ENCODE results near the gene OTP.
"Not testable (repeated sequence)": the region's sequence is repeated elsewhere in the genome, so short reads cannot be mapped to it uniquely, and the experiment has no call there.

The OTP gene

GRCh38 chr5:77638763-77639671, 504 bp upstream of the OTP start:
- FAIRE-seq, result no peak

- no peak for FAIRE-seq
These were observed 1.1 kb downstream of the OTP start for GRCh38 chr5:77637170-77637997.

DNA sequence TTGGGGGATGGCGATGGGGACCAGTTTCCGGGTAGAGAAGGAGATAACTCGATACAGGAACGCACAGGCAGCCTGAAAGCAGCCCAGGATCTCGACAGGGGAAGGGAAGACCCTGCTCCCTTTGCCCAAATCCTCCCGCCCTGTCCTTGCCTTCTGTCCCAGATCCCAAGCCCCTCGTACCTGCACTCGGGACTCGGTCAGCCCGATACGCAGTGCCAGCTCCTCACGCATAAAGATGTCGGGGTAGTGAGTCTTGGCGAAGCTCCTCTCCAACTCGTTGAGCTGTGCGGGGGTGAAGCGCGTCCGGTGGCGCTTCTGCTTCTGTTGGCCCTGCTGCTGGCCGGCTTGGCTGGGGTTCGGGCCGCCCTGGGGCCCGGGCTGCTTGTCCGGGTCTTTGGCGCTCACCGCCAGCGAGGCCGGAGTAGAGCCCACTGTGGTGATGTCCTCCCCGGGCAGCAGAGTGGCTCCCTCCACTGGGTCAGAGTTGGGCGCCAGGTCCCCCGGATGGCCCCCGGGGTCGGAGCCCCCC, 1.8 kb downstream of the OTP start:
- FAIRE-seq, result no peak

DNA sequence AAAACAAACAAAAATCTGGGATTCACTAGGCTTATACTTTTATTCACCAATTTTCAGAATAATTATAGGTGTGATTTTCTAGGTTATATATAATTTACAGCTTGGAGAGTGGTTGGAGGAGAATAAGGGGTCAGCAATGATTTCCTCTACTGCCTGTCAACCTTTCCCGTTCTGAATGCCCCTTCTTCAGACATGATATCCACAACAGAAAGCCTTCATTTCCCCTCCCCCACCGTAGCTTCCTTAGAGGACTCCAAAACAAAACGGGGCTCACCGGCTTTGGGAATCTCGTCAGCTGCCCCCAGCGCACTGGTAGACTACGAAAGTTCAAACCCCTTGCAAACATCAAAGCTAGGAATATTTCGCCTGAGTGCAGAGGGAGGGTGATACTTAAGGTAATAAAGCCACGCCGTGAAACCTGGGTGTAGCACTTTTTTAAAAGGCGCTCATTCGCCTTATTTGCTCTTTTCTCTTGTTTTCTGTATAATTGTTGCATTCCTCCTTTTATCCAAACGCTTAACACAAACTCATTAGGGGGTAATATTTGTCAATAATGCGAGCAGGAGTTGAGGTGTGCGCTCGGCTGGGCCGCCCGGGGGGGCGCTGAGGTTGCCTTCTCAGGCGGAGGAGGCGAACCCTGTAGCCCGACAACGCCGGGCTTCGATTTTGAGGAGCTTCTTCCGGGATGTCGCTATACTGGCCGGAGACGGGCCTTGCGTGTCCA, 2.4 kb downstream of the OTP start:
- FAIRE-seq, result no peak

GRCh38 chr5:77635067-77635916, 3.2 kb downstream of the OTP start:
- no peak for FAIRE-seq

DNA sequence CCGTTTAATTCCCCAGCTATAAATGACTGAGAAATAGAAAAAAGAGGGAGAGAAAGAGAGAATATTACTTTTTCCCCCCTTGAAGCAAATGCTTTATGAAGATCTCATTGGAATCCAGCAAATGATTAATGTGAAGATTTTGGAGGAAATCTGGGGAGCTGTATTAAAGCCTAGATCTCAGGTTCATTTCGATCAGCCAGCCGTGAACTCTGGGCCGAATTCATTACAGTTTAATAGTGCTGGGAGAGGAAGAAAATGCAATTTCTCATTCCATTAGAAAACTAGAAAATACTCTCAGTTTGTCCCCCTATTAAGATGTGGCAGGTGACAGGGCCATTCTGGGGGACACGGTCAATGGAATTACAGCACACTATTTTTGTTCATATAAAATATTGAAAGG, 4.8 kb downstream of the OTP start:
- no peak for FAIRE-seq

GRCh38 chr5:77633207-77633675, 5.3 kb downstream of the OTP start:
- FAIRE-seq, result no peak

DNA sequence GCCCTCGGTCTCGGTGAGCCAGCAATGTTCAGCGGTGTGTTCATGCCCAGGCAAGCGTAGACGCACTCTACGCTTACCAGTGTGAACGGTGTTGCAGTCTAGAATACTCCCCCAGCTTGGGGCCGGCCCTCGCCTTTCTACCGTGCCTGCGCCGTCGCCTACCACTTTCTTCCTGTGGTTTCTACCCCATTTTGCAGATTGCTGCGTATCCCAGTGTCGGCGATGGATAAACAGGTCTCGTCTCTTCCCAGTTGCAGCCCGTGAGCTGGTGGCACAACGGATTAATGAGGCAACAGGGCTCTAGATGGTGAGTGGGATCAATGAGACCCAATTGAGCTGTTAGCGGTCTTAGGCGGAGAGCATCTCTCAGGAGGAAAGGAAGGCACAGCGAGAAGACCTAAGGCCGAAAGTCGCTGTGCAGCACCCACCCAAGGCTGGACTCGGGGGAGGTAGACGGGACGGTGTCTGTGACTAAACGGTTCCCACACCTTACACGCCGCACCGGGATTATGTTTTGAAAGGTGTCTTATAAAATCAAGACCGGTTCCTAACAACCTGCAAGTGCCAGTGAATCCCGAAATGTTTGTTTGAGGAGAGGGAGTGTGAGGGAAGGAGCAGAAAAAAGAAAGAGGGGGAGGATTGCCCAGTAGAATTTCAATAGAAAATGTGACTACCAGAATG, 5.8 kb downstream of the OTP start:
- no peak for FAIRE-seq

- no peak for FAIRE-seq
These were observed 8.3 kb downstream of the OTP start for GRCh38 chr5:77630114-77630680.

GRCh38 chr5:77629509-77630113, 8.9 kb downstream of the OTP start:
- no peak for FAIRE-seq

- no peak for FAIRE-seq
These were observed 9.5 kb downstream of the OTP start for GRCh38 chr5:77628840-77629508.

- FAIRE-seq, result no peak
These were observed 10.4 kb downstream of the OTP start for GRCh38 chr5:77627869-77628674.

- FAIRE-seq, result no peak
These were observed 15.2 kb downstream of the OTP start for GRCh38 chr5:77623203-77623740.

DNA sequence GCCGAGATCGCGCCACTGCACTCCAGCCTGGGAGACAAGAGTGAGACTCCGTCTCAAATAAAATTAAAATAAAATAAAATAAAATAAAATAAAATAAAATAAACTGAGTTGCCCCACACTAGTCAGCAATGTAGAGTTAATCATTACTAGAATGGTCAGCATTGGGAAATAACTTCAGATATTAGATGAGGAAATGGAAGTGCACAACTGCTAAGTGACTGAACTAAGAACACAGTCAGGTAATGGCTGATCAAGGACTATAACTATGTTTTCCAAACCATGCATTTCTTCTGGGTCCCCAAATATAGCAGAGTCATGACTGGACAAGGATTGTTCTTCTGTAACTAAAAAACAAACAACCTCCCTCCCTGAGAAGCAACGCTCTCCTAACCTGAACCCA, 17.1 kb downstream of the OTP start:
- no peak for FAIRE-seq

GRCh38 chr5:77620405-77620804, 18.1 kb downstream of the OTP start:
- FAIRE-seq, result no peak

GRCh38 chr5:77616920-77617319, 21.6 kb downstream of the OTP start:
- no peak for FAIRE-seq

GRCh38 chr5:77608927-77609326, 29.6 kb downstream of the OTP start:
- not testable (repeated sequence) for FAIRE-seq

GRCh38 chr5:77607324-77607723, 31.2 kb downstream of the OTP start:
- no peak for FAIRE-seq

- FAIRE-seq, result no peak
These were observed 32.2 kb downstream of the OTP start for GRCh38 chr5:77606279-77606678.

Measured in TTC549 (cell line).